DOHH2 (cell line): ENCODE measurements around the gene DNAJA3.

Experiments used
- H3F3A ChIP-seq: fragments of 200-600 bp; sonication (generic), shearing (Covaris generic); 2 replicates; pipeline ENCODE4 v1.6.0; 2016; ENCODE audit warnings: antibody characterized with exemption, mild to moderate bottlenecking; ENCODE audit not compliant: control insufficient read depth, insufficient read depth
- H3K27ac ChIP-seq: fragments of 200-600 bp; sonication (generic); 2 replicates; pipeline ENCODE4 v1.5.1; 2014; ENCODE audit warnings: low read depth, mild to moderate bottlenecking, low read length, moderate library complexity
- H3K27me3 ChIP-seq: fragments of 200-600 bp; sonication (generic); 2 replicates; pipeline ENCODE4 v1.6.1; 2014; ENCODE audit warnings: mild to moderate bottlenecking, low read length, mixed read lengths; ENCODE audit not compliant: control insufficient read depth
- H3K36me3 ChIP-seq: fragments of 200-600 bp; sonication (generic); 2 replicates; pipeline ENCODE4 v1.6.1; 2014; ENCODE audit warnings: mild to moderate bottlenecking, low read length, moderate library complexity, mixed read lengths; ENCODE audit not compliant: control insufficient read depth
- H3K4me1 ChIP-seq: fragments of 200-600 bp; sonication (generic); 2 replicates; pipeline ENCODE4 v1.6.1; 2014; ENCODE audit warnings: mild to moderate bottlenecking, low read length, mixed read lengths; ENCODE audit not compliant: control insufficient read depth
- H3K4me2 ChIP-seq: fragments of 200-600 bp; sonication (generic); 2 replicates; pipeline ENCODE4 v1.6.0; 2014; ENCODE audit warnings: mild to moderate bottlenecking, low read length, moderate library complexity
- H3K4me3 ChIP-seq: fragments of 200-600 bp; sonication (generic); 2 replicates; pipeline ENCODE4 v1.5.1; 2014; ENCODE audit warnings: mild to moderate bottlenecking, low read length, mixed read lengths
- H3K79me2 ChIP-seq: fragments of 200-600 bp; sonication (generic); 2 replicates; pipeline ENCODE4 v1.6.1; 2014; ENCODE audit warnings: mild to moderate bottlenecking, low read length, mixed read lengths; ENCODE audit not compliant: control insufficient read depth
- H3K9me2 ChIP-seq: fragments of 200-600 bp; sonication (generic); replicated peaks from 2 replicates; pipeline ENCODE4 v1.6.1; 2014; ENCODE audit warnings: mild to moderate bottlenecking, low read length, mixed read lengths; ENCODE audit not compliant: control insufficient read depth
- H3K9me3 ChIP-seq: fragments of 200-600 bp; sonication (generic); 2 replicates; pipeline ENCODE4 v1.6.1; 2014; ENCODE audit warnings: antibody characterized with exemption, low read length, mixed read lengths; ENCODE audit not compliant: control insufficient read depth, insufficient read depth
- H4K20me1 ChIP-seq: fragments of 200-600 bp; sonication (generic); 2 replicates; pipeline ENCODE4 v1.6.0; 2014; ENCODE audit warnings: low read depth, mild to moderate bottlenecking, antibody characterized with exemption, low read length, moderate library complexity; ENCODE audit not compliant: control insufficient read depth, insufficient read depth
- CTCF ChIP-seq: fragments of 200-600 bp; sonication (generic); IDR thresholded peaks from one replicate; pipeline ENCODE4 v1.5.1; 2014; ENCODE audit warnings: antibody characterized with exemption, mild to moderate bottlenecking, low read depth, low read length; ENCODE audit not compliant: poor library complexity, severe bottlenecking
- EZH2phosphoT487 ChIP-seq: fragments of 200-600 bp; sonication (generic); IDR thresholded peaks from 2 replicates; pipeline ENCODE4 v1.6.1; 2017; ENCODE audit warnings: borderline replicate concordance, mild to moderate bottlenecking, antibody characterized with exemption, low read length, moderate library complexity, mixed read lengths

DNAJA3 gene

GRCh38 chr16:4487955-4488498, 62.4 kb downstream of the DNAJA3 start:
- H3F3A ChIP-seq: no peaks in the 10 kb centered on the region
- no peaks in the 10 kb centered on the region for H3K9me3 ChIP-seq
- no peak overlapping the region for H3K4me3 ChIP-seq
- H3K27me3 ChIP-seq: no peaks in the 10 kb centered on the region
- H3K27ac ChIP-seq: no peak overlapping the region
- H4K20me1 ChIP-seq: no peaks in the 10 kb centered on the region; the same call in 1 of the 2 replicates
- no peaks in the 10 kb centered on the region for H3K4me1 ChIP-seq
- no peak for TF ChIP-seq CTCF
- no peak for TF ChIP-seq EZH2phosphoT487
- peaks cover 45% of the 10 kb centered on the region for H3K79me2 ChIP-seq
- H3K36me3 ChIP-seq: peaks cover 38% of the 10 kb centered on the region
- no peaks in the 10 kb centered on the region for H3K9me2 ChIP-seq
- no peak overlapping the region for H3K4me2 ChIP-seq

GRCh38 chr16:4488499-4488967, 62.9 kb downstream of the DNAJA3 start:
- Histone ChIP-seq H3F3A (no peaks in the 10 kb centered on the region), H3K4me3 (no peak overlapping the region), H3K9me2 (no peaks in the 10 kb centered on the region), H3K4me2 (no peak overlapping the region), H3K27ac (no peak overlapping the region), H3K36me3 (peaks cover 36% of the 10 kb centered on the region), H3K4me1 (no peaks in the 10 kb centered on the region), H3K79me2 (peaks cover 45% of the 10 kb centered on the region), H4K20me1 (no peaks in the 10 kb centered on the region; the same call in 1 of the 2 replicates), H3K27me3 (no peaks in the 10 kb centered on the region), H3K9me3 (no peaks in the 10 kb centered on the region)
- TF ChIP-seq CTCF (no peak), EZH2phosphoT487 (no peak)

- TF ChIP-seq EZH2phosphoT487: no peak
- no peaks in the 10 kb centered on the region for H3K9me2 ChIP-seq
- H4K20me1 ChIP-seq: no peaks in the 10 kb centered on the region; the same call in 1 of the 2 replicates
- H3K36me3 ChIP-seq: peaks cover 36% of the 10 kb centered on the region
- no peak overlapping the region for H3K4me2 ChIP-seq
- H3K79me2 ChIP-seq: peaks cover 46% of the 10 kb centered on the region
- no peak overlapping the region for H3K4me3 ChIP-seq
- no peaks in the 10 kb centered on the region for H3K9me3 ChIP-seq
- no peaks in the 10 kb centered on the region for H3K27me3 ChIP-seq
- no peaks in the 10 kb centered on the region for H3F3A ChIP-seq
- H3K4me1 ChIP-seq: no peaks in the 10 kb centered on the region
- H3K27ac ChIP-seq: no peak overlapping the region
Measured at GRCh38 chr16:4489030-4489429, 63.4 kb downstream of the DNAJA3 start.

GRCh38 chr16:4491898-4492297, 66.2 kb downstream of the DNAJA3 start:
- Histone ChIP-seq H3K9me3 (no peaks in the 10 kb centered on the region), H3K9me2 (no peaks in the 10 kb centered on the region), H3K4me2 (no peak overlapping the region), H3K27ac (no peak overlapping the region), H3F3A (no peaks in the 10 kb centered on the region), H3K4me1 (no peaks in the 10 kb centered on the region), H3K36me3 (peaks cover 21% of the 10 kb centered on the region), H3K27me3 (no peaks in the 10 kb centered on the region), H3K79me2 (peaks cover 62% of the 10 kb centered on the region), H4K20me1 (no peaks in the 10 kb centered on the region; the same call in 1 of the 2 replicates), H3K4me3 (no peak overlapping the region)
- TF ChIP-seq CTCF (no peak), EZH2phosphoT487 (no peak)
